Activated CD8-positive, alpha-beta memory T cell treated with anti-CD3 and anti-CD28 coated beads for 24 hours (primary cell): ENCODE data around the gene WDR73.

Experiments
- DNase-seq: peaks from one replicate; pipeline ENCODE4 v3.0.0-alpha.2; 2020

WDR73 gene

DNA sequence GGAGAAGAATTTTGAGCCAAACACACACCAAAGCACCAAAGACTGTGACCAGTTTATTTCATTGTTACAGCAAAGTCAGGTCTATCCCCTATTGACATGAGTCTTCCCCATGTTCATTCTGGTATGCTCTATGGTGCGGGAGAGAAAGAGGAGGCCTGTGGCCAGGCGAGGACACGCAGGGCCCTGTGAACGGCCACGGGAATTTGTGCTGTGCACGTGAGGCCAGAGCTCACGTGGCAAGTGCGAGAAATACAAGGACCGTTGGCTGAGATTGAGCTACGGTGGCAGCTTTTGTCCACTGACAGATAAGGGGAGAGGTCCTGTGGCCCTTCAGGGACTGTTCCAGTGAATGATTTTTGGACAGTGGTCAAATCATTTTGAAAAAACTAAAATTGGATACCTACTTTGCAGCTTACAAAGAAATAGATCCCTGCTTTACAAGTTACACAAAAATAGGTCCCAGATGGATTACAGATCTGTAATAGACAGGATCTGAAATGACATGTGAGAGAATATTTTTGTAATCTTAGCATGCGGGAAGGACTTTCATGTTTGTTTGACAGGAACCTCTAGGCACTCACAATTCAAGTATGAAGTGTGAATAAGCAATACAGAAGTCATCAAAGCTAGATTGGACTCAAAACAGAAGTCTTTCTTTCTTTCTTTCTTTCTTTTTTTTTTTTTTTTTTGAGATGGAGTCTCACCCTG lies 44.1 kb downstream of the WDR73 start:
- DNase-seq = no peak

DNA sequence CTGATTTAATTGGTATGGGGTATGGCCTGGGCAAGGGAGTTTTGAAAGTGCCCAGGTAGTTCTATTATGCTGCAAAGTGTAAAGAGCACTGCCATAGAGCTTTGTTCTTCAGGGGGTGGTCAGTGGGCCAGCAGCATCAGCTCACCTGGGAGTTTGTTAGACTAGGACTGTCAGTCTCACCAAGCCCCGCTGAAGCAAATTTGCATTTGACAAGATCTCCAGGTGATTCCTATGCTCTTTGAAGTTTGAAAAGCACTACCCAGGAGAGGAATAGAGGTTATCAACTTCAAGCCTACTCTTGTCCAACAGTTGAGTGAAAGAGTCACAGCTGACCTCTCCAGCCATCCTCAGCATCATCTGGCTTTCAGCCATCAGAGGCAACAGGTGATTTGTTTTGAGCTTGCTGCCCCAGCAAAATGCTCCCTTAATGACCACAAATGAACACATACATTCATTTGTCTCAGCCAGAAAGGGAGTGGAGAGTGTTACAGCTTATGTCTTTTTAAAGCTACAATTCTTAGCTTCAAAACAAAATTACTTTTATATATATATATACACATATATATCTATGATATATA lies 45.3 kb downstream of the WDR73 start:
- no peak for DNase-seq

GRCh38 chr15:84606653-84607120 lies 47.4 kb downstream of the WDR73 start:
- no peak for DNase-seq

DNA sequence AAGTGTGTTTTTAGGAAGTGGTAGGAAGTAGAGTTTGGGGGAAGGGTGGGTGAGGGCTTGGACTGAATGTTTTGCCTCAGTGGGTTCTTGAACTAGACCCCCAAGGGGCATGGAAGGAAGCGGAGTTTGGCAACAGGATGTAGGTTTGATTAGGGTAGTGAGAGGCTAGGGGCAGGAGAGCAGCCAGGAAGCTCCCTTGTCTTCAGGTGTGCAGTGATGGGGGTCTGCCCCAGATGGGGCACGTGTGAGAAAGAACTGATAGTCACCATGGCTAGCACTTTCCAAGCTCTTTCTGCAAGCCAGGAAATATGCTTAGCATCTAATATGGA lies 48.6 kb downstream of the WDR73 start:
- no peak for DNase-seq

DNA sequence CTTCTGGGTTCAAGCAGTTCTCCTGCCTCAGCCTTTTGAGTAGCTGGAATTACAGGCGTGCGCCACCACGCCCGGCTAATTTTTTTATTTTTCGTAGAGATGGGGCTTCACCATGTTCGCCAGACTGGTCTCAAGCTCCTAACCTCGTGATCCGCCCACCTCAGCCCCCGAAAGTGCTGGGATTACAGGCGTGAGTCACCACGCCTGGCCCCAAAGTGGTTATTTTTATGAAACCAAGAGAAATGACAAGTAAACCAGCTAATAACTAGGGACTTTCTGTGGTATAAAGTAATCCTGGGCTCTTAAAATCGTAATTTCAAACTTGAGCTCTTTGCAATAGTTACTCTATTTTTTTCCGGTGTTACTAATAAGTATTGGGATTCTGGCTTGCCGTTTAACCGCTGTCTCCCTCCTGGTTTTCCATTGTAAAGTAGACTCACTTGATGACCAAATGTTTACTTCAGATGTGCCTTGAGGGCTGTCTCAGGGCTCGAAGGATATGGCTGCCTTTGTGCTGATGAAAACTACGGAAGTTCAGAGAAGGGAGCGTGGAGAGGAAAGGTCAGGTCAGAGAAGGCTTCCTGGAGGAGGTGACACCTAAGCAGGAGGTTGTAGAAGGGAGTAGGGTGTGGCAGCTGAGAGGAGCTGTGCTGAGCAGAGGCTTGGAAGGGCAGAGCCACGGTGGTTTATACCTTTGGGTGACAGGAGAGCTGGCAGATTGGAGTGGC lies 49.1 kb downstream of the WDR73 start:
- DNase-seq = peak; percentile 82

- DNase-seq = no peak
Observed at GRCh38 chr15:84603630-84604379, 50.3 kb downstream of the WDR73 start.

DNA sequence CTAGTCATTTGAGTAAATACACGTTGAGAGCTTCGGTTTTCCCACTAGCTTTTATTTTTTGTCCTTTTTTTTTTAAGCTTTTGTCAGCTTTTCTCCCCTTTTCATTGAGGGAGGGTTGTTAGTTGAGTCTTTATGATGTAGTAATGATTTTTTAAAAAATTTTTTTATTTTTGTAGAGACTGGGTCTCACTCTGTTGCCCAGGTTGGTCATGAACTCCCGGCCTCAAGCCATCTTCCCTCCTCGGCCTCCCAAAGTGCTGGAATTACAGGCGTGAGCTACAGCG lies 52.6 kb downstream of the WDR73 start:
- no peak for DNase-seq

DNA sequence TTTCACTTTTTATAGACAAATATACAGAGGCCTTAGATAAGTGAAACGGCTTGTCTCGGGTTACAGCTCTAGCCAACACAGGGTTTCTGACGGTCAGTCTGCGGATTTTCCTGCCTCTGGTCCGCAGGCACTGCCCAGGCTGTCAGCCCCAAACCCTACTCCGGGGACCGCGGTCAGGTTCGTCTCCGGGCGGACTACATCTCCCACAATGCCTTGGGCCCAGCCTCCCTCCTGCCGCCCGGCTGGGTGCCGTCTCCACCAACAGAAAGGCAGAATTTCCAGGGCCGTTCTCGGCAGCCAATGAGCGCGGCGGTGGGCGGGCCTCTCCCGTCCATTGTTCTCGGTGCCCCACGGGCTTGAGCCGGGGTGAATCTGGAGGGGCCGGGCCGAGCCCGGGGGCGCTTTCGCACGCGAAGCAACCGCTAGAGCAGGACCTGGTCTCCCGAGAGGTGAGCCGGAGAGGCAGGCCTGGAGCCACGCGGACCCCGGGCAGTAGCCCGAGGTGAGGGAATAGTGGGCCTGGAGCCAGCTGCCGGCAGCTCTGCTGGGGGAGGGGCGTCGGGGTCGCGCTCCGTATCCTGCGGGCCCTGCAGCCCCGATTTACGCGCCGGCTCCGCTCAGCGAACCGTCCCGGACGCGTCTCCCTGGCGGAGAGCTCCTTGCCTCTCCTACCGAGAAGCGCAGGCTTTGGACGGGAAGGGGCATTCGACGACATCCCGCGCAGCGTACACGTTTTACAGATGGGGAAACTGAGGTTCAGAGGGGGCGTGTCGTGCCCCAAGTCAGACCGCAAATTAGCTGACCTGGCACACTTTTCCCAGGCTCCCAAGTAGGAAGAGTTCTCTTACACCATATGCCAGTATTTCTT lies 53.2 kb downstream of the WDR73 start, which contains the start of gene ZSCAN2:
Gene ZSCAN2 (plus strand): TSS at position 323 of the 868 bp plus-strand sequence. CDS start 2,919 bp downstream, outside the sequence.
- peak; percentile 97 for DNase-seq

DNA sequence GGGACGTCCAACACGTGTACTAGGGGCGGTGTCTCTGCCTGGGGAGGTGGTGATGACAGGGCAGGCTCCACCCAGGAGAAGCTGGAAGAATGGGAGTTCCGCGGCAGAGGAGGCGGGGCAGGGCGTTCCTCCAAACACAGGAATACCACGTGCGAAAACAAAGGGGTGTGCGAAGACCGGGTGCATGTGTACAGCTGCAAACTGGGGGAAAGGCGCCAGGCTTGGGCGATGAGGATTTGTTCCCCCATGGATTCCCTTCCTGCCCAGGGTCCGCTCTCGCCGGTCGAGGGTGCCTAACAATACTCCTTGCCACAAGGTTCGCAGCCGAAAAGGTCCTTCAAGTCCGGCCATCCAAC lies 53.8 kb downstream of the WDR73 start:
- no peak for DNase-seq

GRCh38 chr15:84599906-84600305 lies 54.2 kb downstream of the WDR73 start:
- DNase-seq = no peak

- no peak for DNase-seq
Observed at GRCh38 chr15:84598993-84599392, 55.1 kb downstream of the WDR73 start.

GRCh38 chr15:84598250-84598649 lies 55.8 kb downstream of the WDR73 start:
- DNase-seq = no peak

DNA sequence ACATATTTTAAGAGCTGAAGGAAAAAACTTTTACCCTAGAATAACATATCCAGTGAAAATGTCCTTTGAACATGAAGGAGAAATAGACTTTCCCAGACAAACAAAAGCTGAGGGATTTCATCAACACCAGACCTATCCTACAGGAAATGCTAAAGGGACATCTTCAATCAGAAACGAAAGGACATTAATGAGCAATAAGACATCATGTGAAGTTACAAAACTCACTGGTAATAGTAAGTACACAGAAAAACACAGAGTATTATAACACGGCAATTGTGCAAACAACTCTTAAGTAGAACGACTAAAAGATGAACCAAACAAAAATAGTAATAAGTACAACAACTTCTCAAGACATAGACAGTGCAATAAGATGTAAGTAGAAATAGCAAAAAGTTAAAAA lies 56.8 kb downstream of the WDR73 start:
- DNase-seq = no peak

DNA sequence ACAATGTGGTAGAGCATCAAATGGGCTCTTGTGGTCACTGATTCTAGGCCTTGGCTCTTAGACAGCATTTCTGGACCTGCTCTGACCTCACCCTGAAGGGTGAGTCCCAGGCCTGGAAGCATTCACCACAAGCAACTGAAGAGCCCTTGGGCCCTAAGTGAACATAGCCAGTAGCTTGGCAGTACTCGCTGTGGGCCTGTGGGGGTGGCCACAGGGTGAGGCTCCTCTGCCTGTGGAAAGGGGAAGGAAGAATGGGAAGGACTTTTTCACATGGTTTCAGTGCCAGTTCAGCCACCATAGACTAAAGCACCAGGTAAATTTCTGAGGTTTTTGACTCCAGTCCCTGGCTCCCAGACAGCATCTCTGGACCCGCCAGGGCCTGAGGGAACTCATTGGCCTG lies 58.4 kb downstream of the WDR73 start:
- no peak for DNase-seq

GRCh38 chr15:84594617-84595290 lies 59.3 kb downstream of the WDR73 start:
- DNase-seq = no peak

DNA sequence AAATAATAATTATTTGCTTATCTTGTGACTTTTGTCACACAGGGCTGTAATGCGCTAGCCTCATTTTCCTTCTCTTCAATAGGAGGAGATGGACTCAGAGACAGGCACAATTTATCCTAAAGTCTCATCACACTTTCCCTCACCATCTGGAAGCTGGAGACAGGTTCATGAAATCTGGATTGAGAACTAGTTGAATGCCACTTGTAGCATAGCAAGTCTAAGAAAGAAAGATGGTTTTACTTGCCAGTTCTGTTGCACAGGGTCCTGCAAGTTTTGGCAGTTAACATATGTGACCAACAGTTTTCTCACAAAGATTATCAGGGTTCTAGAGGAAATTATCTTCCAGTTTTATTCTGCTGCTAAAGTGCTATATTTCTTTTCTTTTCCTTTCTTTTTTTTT lies 62.3 kb downstream of the WDR73 start:
- DNase-seq = no peak

GRCh38 chr15:84590406-84590805 lies 63.7 kb downstream of the WDR73 start:
- no peak for DNase-seq
